HUES64 (cell line): ENCODE measurements around the gene PCDH1.

Experiments used
- H3K27ac ChIP-seq: 2 replicates; pipeline ENCODE4 v1.7.0; 2013; ENCODE audit warnings: low read depth, low read length, inconsistent platforms
- H3K27me3 ChIP-seq: 2 replicates; pipeline ENCODE4 v1.6.1; 2013; ENCODE audit warnings: mild to moderate bottlenecking, low read length; ENCODE audit not compliant: insufficient read depth
- H3K36me3 ChIP-seq: 2 replicates; pipeline ENCODE4 v1.6.1; 2013; ENCODE audit warnings: mild to moderate bottlenecking, low read length; ENCODE audit not compliant: insufficient read depth
- H3K4me1 ChIP-seq: 2 replicates; pipeline ENCODE4 v1.6.1; 2013; ENCODE audit warnings: mild to moderate bottlenecking, low read length, moderate library complexity; ENCODE audit not compliant: insufficient read depth
- H3K4me3 ChIP-seq: 2 replicates; pipeline ENCODE4 v1.5.1; 2013; ENCODE audit warnings: mild to moderate bottlenecking, low read length, moderate library complexity
- H3K9ac ChIP-seq: 2 replicates; pipeline ENCODE4 v1.6.1; 2013; ENCODE audit warnings: mild to moderate bottlenecking, low read depth, low read length
- H3K9me3 ChIP-seq: 2 replicates; pipeline ENCODE4 v1.6.1; 2013; ENCODE audit warnings: low read depth, low read length; ENCODE audit not compliant: insufficient read depth
- WGBS: fragments of 150-250, 120-280 bp; methylation state at CpG from one replicate; pipeline ENCODE4 v1.1.7; 2013; ENCODE audit warnings: missing lambda C conversion rate; 5-methylcytosine and 5-hydroxymethylcytosine counted together

The PCDH1 gene

DNA sequence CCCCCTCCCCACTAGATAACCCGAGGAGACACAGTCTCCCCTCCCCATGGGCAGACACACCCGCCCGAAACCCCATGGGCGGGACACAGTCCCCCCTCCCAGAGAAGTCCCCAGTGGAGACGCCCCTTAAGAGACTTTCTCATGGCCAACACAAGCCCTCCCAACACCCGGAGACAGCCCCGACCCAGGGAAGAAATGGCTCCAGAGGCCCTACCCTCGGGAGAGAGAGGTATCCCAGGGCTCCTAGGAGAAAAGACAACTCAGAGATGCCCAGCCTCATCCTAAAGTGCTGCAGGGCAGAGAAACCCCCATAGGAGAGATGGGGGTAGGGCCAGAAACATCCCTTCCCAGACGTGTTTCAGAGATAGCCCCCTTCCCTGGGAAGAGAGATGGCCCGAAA is 27.4 kb downstream of the PCDH1 start:
- no peaks in the 10 kb centered on the region for H3K27me3 ChIP-seq
- peaks cover 20% of the 10 kb centered on the region; the same call in 1 of the 2 replicates for H3K36me3 ChIP-seq
- no peaks in the 10 kb centered on the region for H3K9me3 ChIP-seq
- WGBS, result 16% methylated on average over 9 of the region's 10 CpGs
- H3K9ac ChIP-seq, result peak overlapping the region; percentile 61
- H3K4me1 ChIP-seq, result peaks cover 36% of the 10 kb centered on the region
- peak overlapping the region; percentile 91 for H3K27ac ChIP-seq
- H3K4me3 ChIP-seq, result peak overlapping the region; percentile 32

DNA sequence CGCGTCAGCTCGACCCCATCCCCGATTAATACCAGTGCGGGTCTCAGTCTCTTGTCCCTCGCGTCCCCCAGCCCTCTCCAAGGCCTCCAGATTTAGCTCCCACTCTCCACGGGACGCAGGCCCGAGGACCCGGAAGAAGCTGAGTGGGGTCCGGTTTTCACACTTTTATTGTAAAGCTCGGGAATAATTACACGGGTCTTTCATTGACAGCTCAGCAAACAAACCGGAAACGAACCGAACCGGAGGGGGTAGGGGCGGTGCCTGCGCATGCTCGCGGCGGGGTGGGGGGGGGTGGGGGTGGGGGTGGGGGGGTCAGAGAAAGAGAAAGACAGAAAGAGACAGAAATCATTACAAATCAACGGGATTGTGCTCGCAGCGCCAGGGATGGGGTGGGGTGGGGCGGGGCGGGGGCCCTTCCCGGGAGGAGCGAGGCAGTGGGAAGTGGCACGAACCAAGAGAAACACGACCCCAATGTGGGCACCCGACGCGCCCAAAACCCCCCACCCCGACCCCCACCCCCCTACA is 27.9 kb downstream of the PCDH1 start:
- H3K36me3 ChIP-seq, result peaks cover 16% of the 10 kb centered on the region; the same call in 1 of the 2 replicates
- H3K9ac ChIP-seq, result peak overlapping the region; percentile 93
- H3K4me3 ChIP-seq, result peak overlapping the region; percentile 69
- under 1% methylated on average over 22 of the region's 36 CpGs for WGBS
- peak overlapping the region; percentile 96 for H3K27ac ChIP-seq
- peaks cover 38% of the 10 kb centered on the region for H3K4me1 ChIP-seq
- no peaks in the 10 kb centered on the region for H3K9me3 ChIP-seq
- H3K27me3 ChIP-seq, result no peaks in the 10 kb centered on the region

DNA sequence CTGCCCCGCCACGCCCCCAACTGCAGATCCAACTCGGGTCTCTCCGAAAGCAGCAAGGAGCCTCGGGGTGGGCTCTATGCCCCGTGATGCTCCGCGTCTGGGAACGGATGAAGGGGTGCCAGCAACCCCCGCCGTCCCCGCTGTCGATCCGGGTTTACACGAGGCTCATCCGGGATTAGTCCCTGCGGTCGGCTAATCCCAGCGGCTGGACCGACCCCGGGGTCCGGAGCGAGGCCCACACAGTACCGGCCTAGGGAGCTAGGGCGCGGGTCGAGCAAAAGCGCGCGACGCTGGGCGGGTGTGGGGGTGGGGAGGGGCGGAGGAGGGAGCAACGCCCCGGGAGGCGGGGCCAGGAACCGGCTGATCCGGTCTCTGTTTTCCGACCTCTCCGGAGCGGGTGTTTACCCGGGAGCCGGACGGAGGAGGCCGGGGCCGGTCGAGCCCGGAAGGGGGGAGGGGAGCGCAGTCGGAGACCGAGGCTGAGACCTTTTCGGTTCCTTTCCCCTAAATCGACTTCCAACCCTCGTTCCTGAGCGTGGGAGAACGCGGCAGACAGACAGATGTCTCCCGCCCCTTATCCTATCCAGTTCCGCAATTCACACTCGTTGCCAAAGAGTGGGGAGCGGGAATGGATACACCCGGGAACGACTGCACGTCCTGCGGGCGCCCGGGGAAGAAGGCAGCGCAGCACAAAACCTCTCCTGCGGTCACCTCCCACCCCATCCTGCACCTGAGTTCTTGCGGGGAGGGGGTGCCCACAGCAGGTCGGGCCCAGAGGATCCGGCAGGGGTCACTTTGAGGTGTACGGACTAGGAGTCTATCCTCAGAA is 28.6 kb downstream of the PCDH1 start:
- no peaks in the 10 kb centered on the region for H3K9me3 ChIP-seq
- under 1% methylated on average over 73 of the region's 73 CpGs for WGBS
- H3K36me3 ChIP-seq, result peaks cover 14% of the 10 kb centered on the region; the same call in 1 of the 2 replicates
- peaks cover 45% of the 10 kb centered on the region for H3K4me1 ChIP-seq
- peak overlapping the region; percentile 69 for H3K4me3 ChIP-seq
- peak overlapping the region; percentile 96 for H3K27ac ChIP-seq
- H3K27me3 ChIP-seq, result no peaks in the 10 kb centered on the region
- peak overlapping the region; percentile 93 for H3K9ac ChIP-seq

DNA sequence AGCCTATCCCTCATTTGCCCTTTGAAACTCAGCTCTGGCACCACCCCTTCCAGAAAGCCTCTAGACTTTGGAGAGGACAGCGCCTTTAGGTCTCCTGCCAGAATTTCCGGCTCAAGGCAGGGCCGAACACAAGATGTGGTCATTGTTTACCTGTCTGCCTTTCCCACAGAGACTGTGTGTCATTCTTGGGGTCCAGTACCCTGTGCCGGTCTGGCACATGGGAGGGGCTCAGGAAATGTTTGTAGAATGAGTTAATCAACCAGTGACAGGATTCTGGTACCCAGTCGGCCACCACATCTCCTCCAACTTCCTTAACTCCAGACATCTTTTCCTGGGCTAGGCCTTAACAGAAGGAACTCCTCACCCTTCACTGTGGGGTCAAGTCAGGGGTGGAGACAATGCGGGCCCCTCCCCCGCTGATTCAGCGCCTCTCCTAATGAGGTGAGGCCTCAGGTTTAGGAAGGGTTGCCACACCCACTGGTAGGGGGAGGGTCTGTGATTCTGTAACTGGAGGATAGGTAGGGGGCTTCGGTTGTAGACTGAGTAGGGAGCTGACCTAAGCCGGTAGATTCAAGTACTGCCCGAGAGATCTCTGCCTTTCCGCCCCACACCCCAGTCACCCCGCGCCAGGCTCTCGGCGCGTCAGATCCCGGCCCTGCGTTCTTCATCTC is 29.3 kb downstream of the PCDH1 start:
- WGBS, result 10% methylated on average over 18 of the region's 19 CpGs
- H3K4me3 ChIP-seq, result peak overlapping the region; percentile 69
- 0 out of 2 replicates have a peak, but pooled peaks cover 8% of the 10 kb centered on the region for H3K36me3 ChIP-seq
- peak overlapping the region; percentile 93 for H3K9ac ChIP-seq
- H3K9me3 ChIP-seq, result no peaks in the 10 kb centered on the region
- peak overlapping the region; percentile 96 for H3K27ac ChIP-seq
- no peaks in the 10 kb centered on the region for H3K27me3 ChIP-seq
- H3K4me1 ChIP-seq, result peaks cover 48% of the 10 kb centered on the region

DNA sequence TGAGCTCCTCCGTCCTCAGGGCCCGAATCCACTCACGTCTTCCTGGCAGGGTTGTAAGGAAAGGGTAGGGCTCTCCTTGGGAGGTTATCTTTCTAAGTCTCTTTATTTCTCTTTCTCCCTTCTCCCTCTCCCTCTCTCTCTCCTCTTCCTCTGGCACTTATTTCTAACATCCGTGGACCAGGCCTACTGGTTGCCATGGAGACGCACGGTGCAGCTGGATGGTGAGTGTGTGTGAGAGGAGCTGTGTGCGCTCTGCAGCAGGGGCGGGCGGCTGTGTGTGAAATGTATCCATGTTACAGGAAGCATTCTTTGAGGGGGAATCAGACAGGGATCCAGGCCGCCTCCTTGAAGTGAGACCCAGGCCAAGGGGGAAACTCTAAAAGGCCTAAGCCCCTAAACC is 32.2 kb downstream of the PCDH1 start:
- Histone ChIP-seq H3K27ac (peak overlapping the region; percentile 32; the same call in 1 of the 2 replicates), H3K36me3 (no peaks in the 10 kb centered on the region), H3K9ac (peak overlapping the region; percentile 46), H3K4me3 (peak overlapping the region; percentile 20; the same call in 1 of the 2 replicates), H3K4me1 (peaks cover 69% of the 10 kb centered on the region), H3K9me3 (no peaks in the 10 kb centered on the region), H3K27me3 (no peaks in the 10 kb centered on the region)
- 42% methylated on average over 7 of the region's 10 CpGs for WGBS

DNA sequence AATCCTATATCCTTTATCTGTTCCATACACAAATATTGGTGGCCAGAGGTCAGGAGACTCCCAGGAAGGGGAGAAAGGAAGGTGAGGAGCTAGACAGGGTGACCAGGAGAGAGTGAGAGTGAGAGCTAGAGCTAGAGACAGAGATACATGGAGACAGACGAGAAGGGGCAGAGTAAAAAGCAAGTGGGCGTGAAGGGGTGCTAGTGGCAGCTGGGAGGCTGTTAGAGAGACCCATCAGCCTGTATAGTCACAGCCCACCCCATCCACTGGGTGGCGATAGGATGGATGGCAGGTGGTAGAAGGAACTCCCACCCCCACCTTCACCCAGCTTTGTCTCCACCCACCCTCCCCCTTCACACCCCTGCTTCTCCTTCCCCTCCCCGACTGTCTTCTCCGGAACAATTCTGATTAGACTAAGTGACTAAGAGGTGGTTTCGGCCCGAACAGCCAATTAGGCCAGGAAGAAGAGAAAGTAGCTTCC is 32.8 kb downstream of the PCDH1 start:
- Histone ChIP-seq H3K9ac (no peak overlapping the region), H3K4me1 (peaks cover 71% of the 10 kb centered on the region), H3K27me3 (no peaks in the 10 kb centered on the region), H3K36me3 (no peaks in the 10 kb centered on the region), H3K9me3 (no peaks in the 10 kb centered on the region), H3K27ac (no peak overlapping the region; the same call in 1 of the 2 replicates), H3K4me3 (no peak overlapping the region)
- 20% methylated on average over 5 of the region's 7 CpGs for WGBS

DNA sequence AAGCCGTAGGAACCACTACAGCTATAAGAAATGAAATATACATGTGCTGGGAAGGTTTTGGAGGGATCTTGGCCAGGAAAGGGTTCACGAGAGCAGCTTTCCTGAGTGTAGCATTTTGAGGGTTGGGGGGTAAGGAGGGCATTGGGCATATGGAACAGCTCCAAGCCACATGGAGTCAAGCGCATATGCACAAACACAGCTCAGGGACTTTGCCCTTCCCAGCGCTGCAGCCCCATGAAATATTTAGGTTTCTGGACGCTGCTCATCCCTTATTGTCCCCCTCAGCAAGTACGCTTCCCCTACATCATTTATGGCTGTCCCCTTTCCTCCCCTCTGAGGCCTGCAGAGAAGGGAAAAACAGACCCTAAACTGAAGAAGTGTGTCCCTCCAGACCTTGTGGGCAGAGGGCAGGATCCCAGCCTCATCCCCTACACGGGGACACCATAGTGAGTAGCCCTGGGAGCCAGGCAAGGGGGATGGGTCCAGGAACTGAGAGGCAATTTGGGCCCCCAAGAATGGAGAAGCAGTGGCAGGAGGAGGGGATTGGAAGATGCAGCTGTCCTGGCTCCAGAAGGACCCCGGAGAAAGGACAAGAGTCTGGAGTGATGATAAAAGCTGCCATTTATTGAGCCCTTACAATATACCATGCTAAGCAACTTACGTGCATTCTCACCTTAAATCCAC is 33.7 kb downstream of the PCDH1 start:
- Histone ChIP-seq H3K27ac (no peak overlapping the region), H3K4me3 (no peak overlapping the region), H3K4me1 (peaks cover 79% of the 10 kb centered on the region), H3K9me3 (no peaks in the 10 kb centered on the region), H3K27me3 (no peaks in the 10 kb centered on the region), H3K36me3 (no peaks in the 10 kb centered on the region), H3K9ac (no peak overlapping the region)
- 80% methylated on average over 8 of the region's 9 CpGs for WGBS

DNA sequence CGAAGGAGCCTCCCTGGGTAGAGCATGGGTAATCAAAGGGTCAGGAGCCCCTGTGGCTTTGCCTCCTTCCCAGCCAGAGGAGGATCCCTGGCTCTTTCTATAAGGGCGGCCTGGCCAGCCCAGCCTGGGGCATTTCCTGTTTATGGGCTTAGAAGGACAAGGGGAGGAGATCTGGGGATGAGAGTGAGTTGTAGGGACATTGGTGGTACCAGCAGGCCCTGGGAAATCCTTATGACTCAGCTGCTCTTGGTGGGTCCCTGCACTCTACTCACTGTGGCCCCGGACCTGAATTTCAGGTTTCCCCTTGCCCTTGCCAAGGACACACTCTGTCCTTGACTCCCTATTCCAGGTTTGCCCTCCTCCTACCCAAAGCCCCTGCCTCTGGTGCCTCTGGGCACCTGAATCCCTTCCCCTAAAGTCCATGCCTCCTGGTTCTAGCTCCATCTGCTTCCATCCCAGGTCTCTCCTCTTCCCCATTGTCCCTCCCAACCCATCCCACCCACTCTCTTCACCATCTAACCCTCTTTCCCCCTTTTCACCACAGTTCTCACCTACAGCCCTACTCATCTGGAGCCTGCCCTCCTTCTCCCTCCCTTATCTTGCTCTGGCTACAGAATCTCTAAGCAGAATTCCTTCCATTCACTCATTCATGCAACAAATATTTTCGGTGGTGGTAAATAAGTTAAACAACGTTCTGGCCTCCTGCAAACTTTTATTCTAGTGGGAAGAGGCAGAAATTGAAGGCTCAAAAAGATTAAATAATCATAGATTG is 34.9 kb downstream of the PCDH1 start:
- Histone ChIP-seq H3K9ac (peak overlapping the region; percentile 10; the same call in 1 of the 2 replicates), H3K4me1 (peaks cover 79% of the 10 kb centered on the region), H3K27me3 (no peaks in the 10 kb centered on the region), H3K36me3 (no peaks in the 10 kb centered on the region), H3K9me3 (no peaks in the 10 kb centered on the region), H3K4me3 (no peak overlapping the region), H3K27ac (peak overlapping the region; percentile 75)
- 35% methylated on average over 5 of the region's 5 CpGs for WGBS

DNA sequence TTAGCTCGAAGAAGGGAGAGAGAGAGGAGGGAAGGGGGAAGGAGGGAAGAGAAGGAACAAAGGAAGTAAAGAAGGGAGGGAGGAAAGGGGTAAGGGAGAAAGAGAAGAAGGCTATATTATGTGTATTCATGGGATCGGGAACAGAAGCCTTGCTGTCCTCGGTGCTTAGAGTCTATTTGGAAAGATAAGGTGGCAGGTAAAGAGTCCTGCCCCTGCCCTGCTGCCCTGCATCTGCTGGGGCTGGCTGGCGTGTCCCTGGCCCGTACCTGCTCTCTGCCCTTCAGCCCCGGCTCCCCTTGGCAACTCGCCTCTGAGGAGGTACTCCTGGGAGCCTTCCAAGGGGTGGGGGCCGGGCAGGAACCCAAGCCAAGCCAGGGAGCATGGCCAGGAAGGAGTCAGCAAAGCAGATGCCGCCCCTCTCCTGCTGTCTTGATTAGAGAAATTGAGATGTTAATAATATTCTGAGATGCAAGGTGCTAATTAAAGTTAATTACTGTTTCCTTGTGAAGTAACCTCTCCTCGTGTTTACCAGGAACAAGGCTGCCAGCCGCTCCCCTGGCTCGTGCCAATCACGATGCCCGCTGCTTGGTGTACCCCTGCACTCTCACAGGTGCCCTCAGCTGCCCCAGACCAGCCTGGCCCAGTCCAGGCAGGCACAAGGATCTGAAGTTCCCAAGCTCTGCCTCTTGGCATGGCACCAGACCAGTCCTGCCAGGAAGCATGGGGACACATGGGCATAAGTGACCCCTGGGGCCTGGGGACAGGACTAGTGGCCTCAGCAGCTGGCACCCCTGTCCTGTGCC is 36.6 kb downstream of the PCDH1 start:
- Histone ChIP-seq H3K27ac (peak overlapping the region; percentile 56), H3K9ac (peak overlapping the region; percentile 8; the same call in 1 of the 2 replicates)
- WGBS, result 60% methylated on average over 14 of the region's 14 CpGs

More for the DNA sequence above, 36.6 kb downstream of the PCDH1 start:
- no peak overlapping the region for H3K4me3 ChIP-seq
- peaks cover 88% of the 10 kb centered on the region for H3K4me1 ChIP-seq
- H3K9me3 ChIP-seq, result no peaks in the 10 kb centered on the region
- no peaks in the 10 kb centered on the region for H3K36me3 ChIP-seq
- H3K27me3 ChIP-seq, result no peaks in the 10 kb centered on the region
